ENCODE results near the gene GRIN1.

GRCh38 chr9:137123468-137123837, 15.5 kb upstream of the GRIN1 start:
- TF ChIP-seq EHMT2 (IDR thresholded peaks at IDR 0.05; ENCODE audit: low read depth) = no peak
- TF ChIP-seq MAFK (IDR thresholded peaks at IDR 0.05; ENCODE audit: partially characterized antibody) = no peak
- TF ChIP-seq HEYL (CRISPR knock-in tag; IDR thresholded peaks at IDR 0.05) = no peak
- TF ChIP-seq NPAS2 (CRISPR knock-in tag; IDR thresholded peaks at IDR 0.05; ENCODE audit: borderline replicate concordance) = no peak
- no peak for TF ChIP-seq CTCF (IDR thresholded peaks at IDR 0.05)
- TF ChIP-seq EP300 (IDR thresholded peaks at IDR 0.05) = no peak
- TF ChIP-seq SREBF2 (IDR thresholded peaks at IDR 0.05) = no peak
- no peak for TF ChIP-seq RAD21 (conservative IDR thresholded peaks at IDR 0.05 in 1 of 2, IDR thresholded peaks at IDR 0.05 in 1 of 2)
- TF ChIP-seq SMC3 (IDR thresholded peaks at IDR 0.05) = no peak
- TF ChIP-seq POLR2A (IDR thresholded peaks at IDR 0.05; ENCODE audit: low read length) = no peak
- no peak for TF ChIP-seq USF2 (IDR thresholded peaks at IDR 0.05)
- TF ChIP-seq RFX5 (IDR thresholded peaks at IDR 0.05) = no peak
- TF ChIP-seq ZFP36 (IDR thresholded peaks at IDR 0.05; ENCODE audit: borderline replicate concordance, partially characterized antibody) = no peak
